GM12874 (cell line): ENCODE results near the gene CELSR1.

Experiments
- CTCF ChIP-seq: IDR thresholded peaks from 2 replicates; pipeline ENCODE4 v1.5.1; 2011; ENCODE audit warnings: low read depth, mild to moderate bottlenecking, control low read depth, low read length, moderate library complexity; ENCODE audit not compliant: insufficient read depth

The CELSR1 gene

GRCh38 chr22:46577368-46578249, 40.2 kb upstream of the CELSR1 start:
- no peak for TF ChIP-seq CTCF

- no peak for TF ChIP-seq CTCF
These were observed 39.3 kb upstream of the CELSR1 start for GRCh38 chr22:46576556-46577367.

GRCh38 chr22:46575911-46576555, 38.6 kb upstream of the CELSR1 start:
- TF ChIP-seq CTCF, result no peak

- TF ChIP-seq CTCF, result no peak
These were observed 37.8 kb upstream of the CELSR1 start for GRCh38 chr22:46574993-46575910.

GRCh38 chr22:46574438-46574992, 37.1 kb upstream of the CELSR1 start:
- TF ChIP-seq CTCF, result no peak

GRCh38 chr22:46573781-46574437, 36.5 kb upstream of the CELSR1 start:
- TF ChIP-seq CTCF, result no peak
